CD14-positive monocyte (primary cell): ENCODE measurements around the gene TMOD3. TPM values are rescaled to one million over a fixed set of nuclear protein-coding genes. Genes with fewer than 3 reads are reported as not detected.

ENCODE experiments used
- DNase-seq, 3 donors: peaks; one replicate each; pipeline ENCODE4 v3.0.0-alpha.2; 2011 to 2022
- H2AFZ ChIP-seq: 2 replicates; pipeline ENCODE4 v1.6.0; 2012; ENCODE audit warnings: mild to moderate bottlenecking, low read depth, low read length, inconsistent platforms; ENCODE audit not compliant: insufficient read depth, poor library complexity, severe bottlenecking
- H3K27ac ChIP-seq, 2 donors: 1 replicate in 1 of 2; 2 replicates in 1 of 2; pipeline ENCODE4 v1.5.1; 2012 to 2013; ENCODE audit warnings: low read length in 2 of 2, control low read depth in 1 of 2, inconsistent platforms in 1 of 2, low read depth in 1 of 2, mild to moderate bottlenecking in 1 of 2
- H3K27me3 ChIP-seq, 2 donors: one replicate each; pipeline versions ENCODE4 v1.6.0 to v1.6.1; 2011 to 2013; ENCODE audit warnings: low read length in 2 of 2; ENCODE audit not compliant: control insufficient read depth in 2 of 2, insufficient read depth in 2 of 2
- H3K36me3 ChIP-seq, 2 donors: replicated peaks in 1 of 2; 1 replicate in 1 of 2; 2 replicates in 1 of 2; pipeline versions ENCODE4 v1.5.1 to v1.6.1; 2012 to 2013; ENCODE audit warnings: low read length in 2 of 2, control low read depth in 1 of 2, inconsistent platforms in 1 of 2, mild to moderate bottlenecking in 1 of 2; ENCODE audit not compliant: insufficient read depth in 2 of 2, control insufficient read depth in 1 of 2
- H3K4me1 ChIP-seq, 2 donors: 1 replicate in 1 of 2; 2 replicates in 1 of 2; pipeline versions ENCODE4 v1.5.1 to v1.6.1; 2012 to 2013; ENCODE audit warnings: low read length in 2 of 2, control low read depth in 1 of 2, inconsistent platforms in 1 of 2, mild to moderate bottlenecking in 1 of 2, moderate library complexity in 1 of 2; ENCODE audit not compliant: insufficient read depth in 2 of 2, control insufficient read depth in 1 of 2
- H3K4me2 ChIP-seq: replicated peaks from 2 replicates; pipeline ENCODE3; 2012; ENCODE audit warnings: low read length, moderate library complexity, mild to moderate bottlenecking; ENCODE audit not compliant: poor library complexity, severe bottlenecking; ENCODE audit errors: extremely low read depth
- H3K4me3 ChIP-seq, 3 experiments: fragments of 200-600 bp in 1 of 3; sonication (generic) in 1 of 3; replicated peaks in 1 of 3; 1 replicate in 2 of 3; 2 replicates in 1 of 3; pipeline ENCODE4 v1.5.1; 2011 to 2013; ENCODE audit warnings: low read length in 3 of 3, mild to moderate bottlenecking in 3 of 3, control low read depth in 2 of 3, low read depth in 2 of 3, inconsistent platforms in 1 of 3, moderate library complexity in 1 of 3
- H3K79me2 ChIP-seq: 2 replicates; pipeline ENCODE4 v1.6.0; 2012; ENCODE audit warnings: mild to moderate bottlenecking, control low read depth, inconsistent platforms, low read length, moderate library complexity; ENCODE audit not compliant: insufficient read depth
- H3K9ac ChIP-seq: 2 replicates; pipeline ENCODE4 v1.6.0; 2017; ENCODE audit warnings: low read length, mild to moderate bottlenecking; ENCODE audit not compliant: insufficient read depth, poor library complexity, severe bottlenecking
- H3K9me3 ChIP-seq, 2 donors: replicated peaks in 1 of 2; 1 replicate in 1 of 2; 2 replicates in 1 of 2; pipeline versions ENCODE4 v1.5.1 to v1.6.1; 2012 to 2013; ENCODE audit warnings: low read length in 2 of 2, control low read depth in 1 of 2; ENCODE audit not compliant: control insufficient read depth in 1 of 2, insufficient read depth in 1 of 2
- H4K20me1 ChIP-seq: 2 replicates; pipeline ENCODE4 v1.6.0; 2012; ENCODE audit warnings: mild to moderate bottlenecking, low read length, control low read depth, moderate library complexity; ENCODE audit not compliant: insufficient read depth
- H3K27ac Mint-ChIP-seq, 7 donors: one replicate each; pipeline ENCODE4 v1.8.0; 2020; ENCODE audit warnings: mild to moderate bottlenecking in 7 of 7, mixed read lengths in 7 of 7, moderate library complexity in 6 of 7, inconsistent platforms in 2 of 7
- H3K27me3 Mint-ChIP-seq, 3 donors: one replicate each; pipeline ENCODE4 v1.8.0; 2021 to 2022; ENCODE audit warnings: low read depth in 3 of 3, mild to moderate bottlenecking in 3 of 3, mixed read lengths in 3 of 3, moderate library complexity in 3 of 3, inconsistent platforms in 1 of 3
- H3K36me3 Mint-ChIP-seq, 2 donors: one replicate each; pipeline ENCODE4 v1.8.0; 2020; ENCODE audit warnings: mixed read lengths in 2 of 2, inconsistent platforms in 1 of 2, mild to moderate bottlenecking in 1 of 2
- H3K4me1 Mint-ChIP-seq: one replicate; pipeline ENCODE4 v1.8.0; 2020; ENCODE audit warnings: mild to moderate bottlenecking, mixed read lengths
- H3K4me3 Mint-ChIP-seq, 2 donors: one replicate each; pipeline ENCODE4 v1.8.0; 2020; ENCODE audit warnings: mild to moderate bottlenecking in 2 of 2, mixed read lengths in 2 of 2, moderate library complexity in 1 of 2
- H3K9me3 Mint-ChIP-seq, 7 donors: one replicate each; pipeline ENCODE4 v1.8.0; 2020 to 2022; ENCODE audit warnings: mixed read lengths in 7 of 7, mild to moderate bottlenecking in 6 of 7, moderate library complexity in 6 of 7, inconsistent platforms in 2 of 7
- CTCF ChIP-seq: fragments of 200-600 bp; IDR thresholded peaks from one replicate; pipeline ENCODE4 v1.8.0; 2022; ENCODE audit warnings: antibody characterized with exemption, mild to moderate bottlenecking
- WGBS: methylation state at CpG from one replicate; pipeline ENCODE4 v1.1.5; 2013; ENCODE audit warnings: missing lambda C conversion rate; ENCODE audit not compliant: insufficient coverage; 5-methylcytosine and 5-hydroxymethylcytosine counted together
- intact Hi-C, 2 donors: fragments of 100-400 bp; cut with micrococcal nuclease; formaldehyde crosslinking; loops; one replicate each; pipeline versions ENCODE4 v1.15.0 to v1.15.1; 2023
- polyA plus RNA-seq, 3 donors: library from polyadenylated mRNA; depleted of rRNA in 1 of 3; unstranded in 2 of 3; stranded (reverse) in 1 of 3; fragments of 300-500 nt in 2 of 3; fragments of >200 nt in 1 of 3; fragmentation: Illumina TruSeq in 2 of 3; gene quantifications; 1 replicate in 2 of 3; 2 replicates in 1 of 3; pipeline ENCODE4 v1.2.3, GENCODE V29; 2012 to 2021

Gene TMOD3
- polyA plus RNA-seq, 3 donors = 7.7 to 34.8 (median 27.8) TPM

GRCh38 chr15:51870774-51871173, 41.3 kb downstream of the TMOD3 start:
- Mint-ChIP-seq H3K4me1 (no peaks in the 10 kb centered on the region), H3K27me3 (no peaks in the 10 kb centered on the region), H3K9me3 (no peaks in the 10 kb centered on the region), H3K36me3 (peaks cover 64 to 83% of the 10 kb centered on the region in 2 donors), H3K27ac (no peak overlapping the region), H3K4me3 (no peak overlapping the region)
- H2AFZ ChIP-seq = no peak overlapping the region
- no peak overlapping the region for H3K4me3 ChIP-seq
- peaks cover 4% of the 10 kb centered on the region for H3K79me2 ChIP-seq
- 100% methylated on average over 1 of the region's 2 CpGs for WGBS
- intact Hi-C loops = no loop called here
- no peaks in the 10 kb centered on the region for H3K9me3 ChIP-seq
- no peak for DNase-seq
- H3K4me1 ChIP-seq = no peaks in the 10 kb centered on the region
- peaks cover 74 to 97% of the 10 kb centered on the region in 2 donors for H3K36me3 ChIP-seq
- H3K4me2 ChIP-seq = no peak overlapping the region
- H3K27ac ChIP-seq = no peak overlapping the region
- H4K20me1 ChIP-seq = peaks cover 65% of the 10 kb centered on the region
- TF ChIP-seq CTCF = no peak
- no peak overlapping the region for H3K9ac ChIP-seq
- H3K27me3 ChIP-seq = no peaks in the 10 kb centered on the region

GRCh38 chr15:51874751-51875644, 45.5 kb downstream of the TMOD3 start:
- no peaks in the 10 kb centered on the region for H3K4me1 ChIP-seq
- no peaks in the 10 kb centered on the region for H3K9me3 ChIP-seq
- no peak overlapping the region for H3K4me2 ChIP-seq
- no peak overlapping the region for H3K27ac ChIP-seq
- Mint-ChIP-seq H3K4me3 (no peak overlapping the region), H3K36me3 (peaks cover 60 to 79% of the 10 kb centered on the region in 2 donors), H3K27me3 (no peaks in the 10 kb centered on the region), H3K4me1 (peaks cover 1% of the 10 kb centered on the region), H3K9me3 (no peaks in the 10 kb centered on the region), H3K27ac (peak overlapping the region in 2 of 7 donors; percentile 2 to 4)
- H3K36me3 ChIP-seq = peaks cover 62 to 87% of the 10 kb centered on the region in 2 donors
- intact Hi-C loops = no loop called here
- H4K20me1 ChIP-seq = peaks cover 53% of the 10 kb centered on the region
- no peak overlapping the region for H3K4me3 ChIP-seq
- no peak overlapping the region for H2AFZ ChIP-seq
- H3K9ac ChIP-seq = no peak overlapping the region
- H3K27me3 ChIP-seq = no peaks in the 10 kb centered on the region
- TF ChIP-seq CTCF = no peak
- H3K79me2 ChIP-seq = peaks cover 2% of the 10 kb centered on the region
- WGBS = 95% methylated on average over 5 of the region's 8 CpGs
- no peak for DNase-seq
